Stimulated activated CD4-positive, alpha-beta T cell treated with anti-CD3 and anti-CD28 coated beads, Interleukin-1b, Interleukin-23, amount 100 ng/mL, for 4 hours (primary cell): ENCODE results near the gene SSX2B.
"Not testable (repeated sequence)": the region's sequence is repeated elsewhere in the genome, so short reads cannot be mapped to it uniquely, and the experiment has no call there.

Experiments
- DNase-seq, 2 donors: peaks; one replicate each; pipeline ENCODE4 v3.0.0-alpha.2; 2020; ENCODE audit warnings: low read depth in 2 of 2

SSX2B gene, protein sequence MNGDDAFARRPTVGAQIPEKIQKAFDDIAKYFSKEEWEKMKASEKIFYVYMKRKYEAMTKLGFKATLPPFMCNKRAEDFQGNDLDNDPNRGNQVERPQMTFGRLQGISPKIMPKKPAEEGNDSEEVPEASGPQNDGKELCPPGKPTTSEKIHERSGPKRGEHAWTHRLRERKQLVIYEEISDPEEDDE

DNA sequence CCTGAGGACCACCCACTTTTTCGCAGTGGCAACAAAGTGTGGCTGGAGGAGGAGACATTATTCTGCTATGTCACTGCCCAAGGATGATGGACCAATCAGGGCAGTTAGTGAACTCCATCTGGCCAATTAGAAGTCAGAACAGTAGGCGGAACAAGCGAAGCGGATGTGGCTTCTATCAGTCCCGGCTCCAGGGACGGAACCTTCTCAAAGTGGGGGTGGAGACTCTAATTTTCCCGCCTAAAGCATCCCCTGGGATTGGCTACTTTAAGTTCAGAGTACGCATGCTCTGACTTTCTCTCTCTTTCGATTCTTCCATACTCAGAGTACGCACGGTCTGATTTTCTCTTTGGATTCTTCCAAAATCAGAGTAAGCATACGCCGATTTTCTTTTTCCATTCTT lies at the start of gene SSX2B:
TSS of gene SSX2B (plus strand) at position 301 of the 400 bp plus-strand sequence. CDS start 1,429 bp downstream, outside the sequence.
- DNase-seq: not testable (repeated sequence)

DNA sequence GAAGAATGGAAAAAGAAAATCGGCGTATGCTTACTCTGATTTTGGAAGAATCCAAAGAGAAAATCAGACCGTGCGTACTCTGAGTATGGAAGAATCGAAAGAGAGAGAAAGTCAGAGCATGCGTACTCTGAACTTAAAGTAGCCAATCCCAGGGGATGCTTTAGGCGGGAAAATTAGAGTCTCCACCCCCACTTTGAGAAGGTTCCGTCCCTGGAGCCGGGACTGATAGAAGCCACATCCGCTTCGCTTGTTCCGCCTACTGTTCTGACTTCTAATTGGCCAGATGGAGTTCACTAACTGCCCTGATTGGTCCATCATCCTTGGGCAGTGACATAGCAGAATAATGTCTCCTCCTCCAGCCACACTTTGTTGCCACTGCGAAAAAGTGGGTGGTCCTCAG lies 44.0 kb upstream of the SSX2B start, which contains the start of gene SSX2:
TSS of gene SSX2 (minus strand) at position 101 of the 400 bp plus-strand sequence. CDS start 1,429 bp downstream, outside the sequence.
- DNase-seq: not testable (repeated sequence)

DNA sequence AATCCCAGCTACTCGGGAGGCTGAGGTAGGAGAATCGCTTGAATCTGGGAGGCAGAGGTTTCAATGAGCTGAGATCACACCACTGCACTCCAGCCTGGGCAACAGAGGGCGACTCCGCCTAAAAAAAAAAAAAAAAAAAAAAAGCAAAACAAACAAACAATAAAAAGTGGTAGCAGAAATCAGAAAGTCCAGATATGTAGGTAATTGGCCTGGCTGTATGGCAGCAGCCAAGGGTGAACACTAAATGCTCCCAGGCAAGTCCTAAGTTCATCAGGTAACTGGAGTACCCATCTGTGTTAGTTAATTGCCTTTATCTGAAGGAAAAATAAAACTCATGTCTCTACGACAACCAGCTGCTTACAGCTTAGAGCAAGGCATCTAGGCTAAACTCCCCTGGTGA lies 14.9 kb downstream of the SSX2B start:
- not testable (repeated sequence) for DNase-seq

DNA sequence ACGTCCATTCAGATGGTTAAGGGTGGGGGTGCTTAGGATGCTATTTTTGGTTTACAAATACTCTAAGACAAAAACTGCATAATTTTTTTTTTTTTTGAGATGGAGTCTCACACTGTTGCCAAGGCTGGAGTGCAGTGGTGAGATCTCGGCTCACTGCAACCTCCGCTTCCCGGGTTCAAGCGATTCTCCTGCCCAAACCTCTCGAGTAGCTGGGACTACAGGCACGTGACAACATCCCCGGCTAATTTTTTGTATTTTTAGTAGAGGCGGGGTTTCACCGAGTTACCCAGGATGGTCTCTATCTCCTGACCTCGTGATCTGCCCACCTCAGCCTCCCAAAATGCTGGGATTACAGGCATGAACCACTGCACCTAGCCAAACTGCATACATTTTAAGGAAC lies 22.5 kb downstream of the SSX2B start:
- not testable (repeated sequence) for DNase-seq

DNA sequence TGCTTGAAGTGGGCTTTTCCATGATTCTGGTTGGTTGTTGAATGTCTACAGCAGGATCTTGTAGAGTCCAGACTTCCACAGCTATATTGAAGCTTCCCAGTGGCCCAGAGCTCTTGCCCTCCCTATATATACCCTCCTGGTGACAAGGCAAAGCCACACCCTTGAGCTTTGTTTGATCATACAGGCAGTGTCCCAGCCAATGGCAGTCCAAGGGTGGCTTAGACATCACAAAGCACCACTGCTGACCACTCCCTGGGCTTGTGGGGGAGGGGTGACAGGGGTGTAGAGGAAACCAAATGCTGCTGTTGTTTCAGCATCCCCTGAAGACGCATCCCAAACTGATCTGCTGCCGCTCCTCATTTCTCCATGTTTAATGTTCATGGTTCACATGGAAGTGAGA lies 46.3 kb downstream of the SSX2B start, which contains the start of gene SPANXN5:
TSS of gene SPANXN5 (minus strand) at position 101 of the 400 bp plus-strand sequence. CDS start at position 22, 79 bp downstream.
- not testable (repeated sequence) for DNase-seq

DNA sequence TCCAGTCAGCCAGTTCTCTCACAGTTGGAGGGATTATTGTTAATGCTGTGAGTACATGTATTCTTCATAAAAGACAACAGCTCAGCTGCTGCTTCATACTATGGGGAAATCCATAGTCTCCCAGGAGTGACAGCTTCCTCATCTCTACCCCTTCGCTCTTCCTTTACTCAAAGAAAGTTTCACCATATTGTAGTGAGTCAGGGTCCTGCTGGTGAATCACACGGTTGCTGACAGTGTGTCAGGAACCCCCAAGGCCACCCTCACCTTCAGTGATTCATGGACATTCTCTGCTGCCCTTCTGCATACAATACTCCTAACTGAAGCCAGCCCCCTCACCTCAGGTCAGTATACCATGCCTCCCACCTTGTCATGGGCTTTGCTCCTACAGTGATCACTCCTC lies 53.8 kb downstream of the SSX2B start:
- DNase-seq: not testable (repeated sequence)
